K562 (cell line): ENCODE data around the gene MGST3. TPM values are rescaled to one million over a fixed set of nuclear protein-coding genes. Genes with fewer than 3 reads are reported as not detected.

ENCODE experiments used
- ATAC-seq: fragments of 200-7000 bp; cut with Tn5 transposase; 3 replicates; pipeline ENCODE4 v1.9.1; 2020; ENCODE audit warnings: moderate library complexity
- BruUV-seq: library from RNA; stranded (reverse); fragments of 400-500 nt; replicated peaks from 2 replicates; lab custom pipeline; 2021; lab: Mats Ljungman, UMichigan
- CTCF ChIA-PET: fragments of 300-600 bp; formaldehyde crosslinking; extraction: SDS; loops from one replicate; lab custom pipeline; 2021; ENCODE audit warnings: low intra/inter-chr PET ratio; lab: Yijun Ruan, JAX
- POLR2A ChIA-PET: fragments of 300-600, 350-650 bp; sonication (Branson Sonifier 250); formaldehyde crosslinking; extraction: SDS; loops from one replicate; lab custom pipeline; 2021; ENCODE audit warnings: antibody characterized with exemption, inconsistent platforms; lab: Yijun Ruan, JAX
- DNase-seq, 4 experiments: peaks; one replicate each; pipeline versions ENCODE4 v3.0.0 to v3.0.0-alpha.2; 2011 to 2018; ENCODE audit warnings: low spot score in 3 of 4, mixed read lengths in 3 of 4; ENCODE audit errors: extremely low read depth in 1 of 4
- FAIRE-seq: peaks from 2 replicates; lab custom pipeline; 2011; peaks lifted over from hg19 to GRCh38; lab: Jason Lieb, UNC
- H2AFZ ChIP-seq: 2 replicates; pipeline ENCODE4 v1.6.0; 2011; ENCODE audit warnings: low read depth, low read length, control low read depth, inconsistent platforms
- H3K27ac ChIP-seq: fragments of 200-600 bp; 3 replicates; pipeline ENCODE4 v1.8.0; 2011; ENCODE audit warnings: low read depth, mild to moderate bottlenecking, control low read depth, inconsistent platforms, low read length, moderate library complexity, mixed read lengths; ENCODE audit errors: extremely low read depth
- H3K27me3 ChIP-seq, 2 experiments: fragments of 300-600 bp in 1 of 2; 2 replicates in 1 of 2; 3 replicates in 1 of 2; pipeline versions ENCODE4 v1.6.0 to v1.8.0; 2011; ENCODE audit warnings: inconsistent platforms in 2 of 2, low read length in 2 of 2, mild to moderate bottlenecking in 1 of 2, mixed read lengths in 1 of 2, moderate library complexity in 1 of 2; ENCODE audit not compliant: control insufficient read depth in 2 of 2, insufficient read depth in 2 of 2
- H3K36me3 ChIP-seq: fragments of 300-600 bp; 3 replicates; pipeline ENCODE4 v1.8.0; 2011; ENCODE audit warnings: mild to moderate bottlenecking, low read length, inconsistent platforms; ENCODE audit not compliant: control insufficient read depth, insufficient read depth
- H3K4me1 ChIP-seq, 2 experiments: fragments of 200-600 bp in 1 of 2; replicated peaks in 1 of 2; 2 replicates in 1 of 2; 3 replicates in 1 of 2; pipeline versions ENCODE4 v1.5.1 to v1.8.0; 2011; ENCODE audit warnings: inconsistent platforms in 2 of 2, low read length in 2 of 2, mild to moderate bottlenecking in 1 of 2, mixed read lengths in 1 of 2, moderate library complexity in 1 of 2; ENCODE audit not compliant: control insufficient read depth in 2 of 2, insufficient read depth in 2 of 2
- H3K4me2 ChIP-seq: 2 replicates; pipeline ENCODE4 v1.6.1; 2011; ENCODE audit warnings: low read length, control low read depth, inconsistent platforms, mixed read lengths; ENCODE audit not compliant: insufficient read depth
- H3K4me3 ChIP-seq: fragments of 200-600 bp; sonication (generic), shearing (Covaris generic); 2 replicates; pipeline ENCODE4 v1.5.1; 2016; ENCODE audit warnings: control low read depth, inconsistent platforms
- H3K79me2 ChIP-seq: fragments of 200-600 bp; 3 replicates; pipeline ENCODE4 v1.8.0; 2011; ENCODE audit warnings: low read length, inconsistent platforms; ENCODE audit not compliant: control insufficient read depth, insufficient read depth
- H3K9ac ChIP-seq, 2 experiments: 2 replicates each; pipeline versions ENCODE4 v1.6.0 to v1.6.1; 2011; ENCODE audit warnings: low read depth in 2 of 2, low read length in 2 of 2, control low read depth in 1 of 2, inconsistent platforms in 1 of 2, mild to moderate bottlenecking in 1 of 2, mixed read lengths in 1 of 2; ENCODE audit not compliant: insufficient read depth in 1 of 2
- H3K9me1 ChIP-seq: one replicate; pipeline ENCODE4 v1.6.0; 2011; ENCODE audit warnings: inconsistent platforms, mild to moderate bottlenecking, low read length, moderate library complexity; ENCODE audit not compliant: control insufficient read depth, insufficient read depth
- H3K9me3 ChIP-seq: replicated peaks from 2 replicates; pipeline ENCODE4 v1.5.1; 2011; ENCODE audit warnings: low read depth, low read length, inconsistent platforms; ENCODE audit not compliant: control insufficient read depth, insufficient read depth
- H4K20me1 ChIP-seq: replicated peaks from 2 replicates; pipeline ENCODE4 v1.6.1; 2011; ENCODE audit warnings: low read length, inconsistent platforms, mixed read lengths; ENCODE audit not compliant: control insufficient read depth, insufficient read depth
- BRF1 ChIP-seq: IDR thresholded peaks from 3 replicates; pipeline ENCODE4 v1.6.1; 2011; ENCODE audit warnings: borderline replicate concordance, mild to moderate bottlenecking; ENCODE audit not compliant: insufficient read length; ENCODE audit errors: extremely low read depth
- CREBBP ChIP-seq: IDR thresholded peaks from one replicate; pipeline ENCODE4 v1.6.1; 2012; ENCODE audit warnings: low read depth, mild to moderate bottlenecking, control low read depth, inconsistent platforms, low read length
- CTCF ChIP-seq, 3 experiments: IDR thresholded peaks in 2 of 3; conservative IDR thresholded peaks in 1 of 3; 2 replicates each; pipeline ENCODE4 v1.5.1; 2011 to 2012; ENCODE audit warnings: low read length in 3 of 3, mild to moderate bottlenecking in 3 of 3, control low read depth in 2 of 3, improper control_type of control experiment in 1 of 3, inconsistent platforms in 1 of 3, low read depth in 1 of 3, mixed read lengths in 1 of 3, moderate library complexity in 1 of 3; ENCODE audit not compliant: insufficient read depth in 2 of 3
- CTCFL ChIP-seq: IDR thresholded peaks from 2 replicates; pipeline ENCODE4 v1.6.1; 2011; ENCODE audit warnings: borderline replicate concordance, low read depth, mild to moderate bottlenecking, moderate library complexity, low read length; ENCODE audit not compliant: insufficient read depth, poor library complexity, severe bottlenecking
- EP300 ChIP-seq: IDR thresholded peaks from 2 replicates; pipeline ENCODE4 v1.6.1; 2012; ENCODE audit warnings: low read length, improper control_type of control experiment
- KAT2B ChIP-seq: IDR thresholded peaks from one replicate; pipeline ENCODE4 v1.6.1; 2012; ENCODE audit warnings: low read depth, mild to moderate bottlenecking, control low read depth, inconsistent platforms, low read length, moderate library complexity
- MCM2 ChIP-seq: fragments of 450-650 bp; IDR thresholded peaks from 2 replicates; pipeline ENCODE4 v1.6.1; 2017; ENCODE audit warnings: low read depth, mild to moderate bottlenecking
- PHB2 ChIP-seq: fragments of 450-650 bp; IDR thresholded peaks from 2 replicates; pipeline ENCODE4 v1.6.1; 2017; ENCODE audit warnings: low read depth
- RAD21 ChIP-seq, 2 experiments: fragments of 250-450 bp in 1 of 2; fragments of 450-650 bp in 1 of 2; sonication (Bioruptor Pico) in 1 of 2; formaldehyde crosslinking in 1 of 2; IDR thresholded peaks in 1 of 2; conservative IDR thresholded peaks in 1 of 2; 2 replicates each; pipeline versions ENCODE4 v1.4.0 to v1.8.0; 2020 to 2022; ENCODE audit warnings: mild to moderate bottlenecking in 2 of 2, moderate library complexity in 1 of 2
- SAFB2 ChIP-seq: fragments of 200-400 bp; formaldehyde crosslinking; IDR thresholded peaks from 2 replicates; pipeline ENCODE4 v1.6.1; 2018; ENCODE audit warnings: borderline replicate concordance, low read length, low read depth, moderate library complexity; ENCODE audit not compliant: severe bottlenecking
- WGBS: fragments of 100-300 bp; shearing (Covaris generic); methylation state at CpG from one replicate; pipeline ENCODE4 v1.1.6; 2016; ENCODE audit warnings: low coverage, mixed read lengths; ENCODE audit not compliant: insufficient coverage; ENCODE audit errors: missing lambda C conversion rate; 5-methylcytosine and 5-hydroxymethylcytosine counted together
- in situ Hi-C: fragments of 300-500 bp; cut with MboI; formaldehyde crosslinking; loops from 4 replicates; pipeline ENCODE4 v1.15.0; 2018; ENCODE audit warnings: inconsistent platforms, mixed read lengths
- intact Hi-C: fragments of 100-400 bp; cut with micrococcal nuclease; formaldehyde crosslinking; loops from 2 replicates; pipeline ENCODE4 v1.14.2; 2022
- polyA plus RNA-seq, 8 experiments: library from polyadenylated mRNA; depleted of rRNA in 4 of 8; stranded (reverse) in 5 of 8; unstranded in 3 of 8; fragments of >200 nt; fragmentation: Nextera tagmentation in 2 of 8; fragmentation: Illumina TruSeq in 1 of 8; extraction: Ambion mirVana in 2 of 8; extraction: Trizol in 1 of 8; gene quantifications; 2 replicates each; pipeline versions ENCODE4 v1.2.1 to v1.2.3, GENCODE V29; 2011 to 2014; ENCODE audit warnings: inconsistent platforms in 1 of 8, missing spikeins in 1 of 8
- total RNA-seq, 7 experiments: library from RNA; depleted of rRNA in 6 of 7; stranded (reverse); fragments of >200 nt in 6 of 7; fragmentation: Illumina TruSeq in 2 of 7; extraction: Trizol in 2 of 7; gene quantifications; 2 replicates each; pipeline versions ENCODE4 v1.2.1 to v1.2.3, GENCODE V29; 2011 to 2021; ENCODE audit warnings: low replicate concordance in 1 of 7

MGST3 gene
- total and polyA plus RNA-seq, 9 of the 15 experiments (the other 6 are each of a cell fraction or from before 2014, with no cell fraction given), result 70.7 to 287 (median 105) TPM

- Histone ChIP-seq H3K27ac (no peak overlapping the region), H3K27me3 (no peaks in the 10 kb centered on the region), H3K9ac (no peak overlapping the region), H3K4me1 (no peaks in the 10 kb centered on the region; a peak in 2 of 5 replicates), H4K20me1 (no peaks in the 10 kb centered on the region), H3K4me3 (no peak overlapping the region), H3K79me2 (peaks cover 23% of the 10 kb centered on the region; the same call in 1 of the 3 replicates), H2AFZ (no peak overlapping the region), H3K9me1 (no peaks in the 10 kb centered on the region), H3K36me3 (peaks cover 44% of the 10 kb centered on the region; the same call in 2 of the 3 replicates), H3K9me3 (no peaks in the 10 kb centered on the region), H3K4me2 (no peak overlapping the region)
- intact Hi-C loops, result loop anchor here (1.0 kb wide), 1 partner anchor 228 kb away; no protein-coding TSS in a partner anchor
- ATAC-seq (peak; percentile 98), FAIRE-seq (peak; percentile 86), DNase-seq (peak; percentile 29 to 64 (median 47))
- WGBS, result 61% methylated on average over 6 of the region's 6 CpGs
- ChIA-PET POLR2A (interaction anchor here (0.6 to 1.6 kb wide), 7 partner anchors 8 to 487 kb away, joined by 3 to 11 read pairs (median 3); partner anchors contain the start of gene ALDH9A1), CTCF (interaction anchor here (0.6 kb wide), 1 partner anchor 223 kb away, joined by 3 read pairs; no protein-coding TSS in a partner anchor)
- in situ Hi-C loops, result no loop called here
- TF ChIP-seq BRF1 (no peak), CREBBP (no peak), RAD21 (CRISPR knock-in tag; conservative IDR thresholded peaks at IDR 0.05 in 1 of 2, IDR thresholded peaks at IDR 0.05 in 1 of 2) (peak in 1 of 2 experiments; percentile 57; a peak in 2 of 4 replicates), PHB2 (no peak), KAT2B (no peak), SAFB2 (no peak), CTCFL (peak; percentile 56), MCM2 (no peak), EP300 (no peak), CTCF (IDR thresholded peaks at IDR 0.05 in 2 of 3, conservative IDR thresholded peaks at IDR 0.05 in 1 of 3; ENCODE audit: insufficient read depth in 2 of 3, low read depth in 1 of 3, low read length in 3 of 3) (peak; percentile 42 to 61 (median 53); a peak in 4 of 6 replicates)
- no TSS peak for BruUV-seq
These were observed 55.3 kb downstream of the MGST3 start for GRCh38 chr1:165686121-165686970.
